ENCODE data around the gene FSTL1. TPM values are rescaled to one million over a fixed set of nuclear protein-coding genes. Genes with fewer than 3 reads are reported as not detected.
A peak's percentile ranks its signal among the peaks of the same experiment; 100 is the strongest.

Gene FSTL1
- total and polyA plus RNA-seq, 7 experiments from 2014 or later = 0.05 to 0.58 (median 0.29) TPM; not detected in 3

DNA sequence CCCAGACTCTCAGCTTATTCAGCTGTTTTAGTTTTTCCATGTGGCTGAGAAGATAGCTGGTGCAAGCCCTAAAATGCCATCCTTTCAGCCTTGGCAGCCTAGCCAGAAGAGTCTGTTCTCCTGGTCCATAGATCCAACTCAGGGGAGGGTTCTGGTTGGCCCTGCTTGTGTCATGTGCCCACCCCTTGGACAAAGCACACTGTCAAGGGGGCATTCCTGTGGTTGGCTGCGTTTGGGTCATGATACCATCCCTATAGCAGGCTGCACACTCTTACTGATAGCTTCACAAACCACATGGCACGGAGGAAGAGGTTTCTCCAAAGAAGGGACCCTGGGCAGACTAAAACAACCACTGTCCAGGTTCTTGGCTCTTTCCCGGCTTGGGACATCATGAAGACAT is 8.4 kb upstream of the FSTL1 start:
- Mint-ChIP-seq H3K36me3 (no peaks in the 10 kb centered on the region), H3K4me1 (peaks cover 0 to 6% (median 0%) of the 10 kb centered on the region in 7 donors), H3K9me3 (peaks cover 0 to 2% (median 0%) of the 10 kb centered on the region in 11 donors), H3K27ac (peak overlapping the region in 1 of 9 donors; percentile 5), H3K27me3 (peaks cover 0 to 22% (median 11%) of the 10 kb centered on the region in 5 donors), H3K4me3 (no peak overlapping the region)
- Histone ChIP-seq H3K36me3 (ENCODE audit: control insufficient read depth in 2 of 3, insufficient read depth in 3 of 3, low read length in 3 of 3) (no peaks in the 10 kb centered on the region), H3K4me1 (ENCODE audit: control insufficient read depth in 2 of 2, insufficient read depth in 2 of 2, low read length in 2 of 2) (no peaks in the 10 kb centered on the region), H3K9me3 (ENCODE audit: control insufficient read depth in 2 of 3, low read length in 3 of 3) (no peaks in the 10 kb centered on the region), H3K4me3 (ENCODE audit: low read length) (no peak overlapping the region), H3K27me3 (ENCODE audit: control insufficient read depth in 2 of 2, insufficient read depth in 2 of 2, low read length in 2 of 2) (no peaks in the 10 kb centered on the region), H3K27ac (ENCODE audit: low read depth, low read length) (no peak overlapping the region)
- no peak for ATAC-seq
- intact Hi-C loops (cut with micrococcal nuclease) = no loop called here
- DNase-seq = no peak
- ChIA-PET POLR2A (no interaction called here), CTCF (no interaction called here)

GRCh38 chr3:120457827-120458226 is 7.0 kb upstream of the FSTL1 start:
- peaks cover 0 to 6% (median 0%) of the 10 kb centered on the region in 7 donors for H3K4me1 Mint-ChIP-seq
- no peaks in the 10 kb centered on the region for H3K27me3 ChIP-seq (ENCODE audit: control insufficient read depth in 2 of 2, insufficient read depth in 2 of 2, low read length in 2 of 2)
- ChIA-PET POLR2A (no interaction called here), CTCF (no interaction called here)
- H3K36me3 Mint-ChIP-seq = peaks cover 0 to 2% (median 0%) of the 10 kb centered on the region in 5 donors
- H3K4me3 ChIP-seq (ENCODE audit: low read length) = no peak overlapping the region
- H3K36me3 ChIP-seq (ENCODE audit: control insufficient read depth in 2 of 3, insufficient read depth in 3 of 3, low read length in 3 of 3) = no peaks in the 10 kb centered on the region
- no peak for ATAC-seq
- H3K27me3 Mint-ChIP-seq = peaks cover 8 to 31% (median 18%) of the 10 kb centered on the region in 5 donors
- no peak overlapping the region for H3K27ac ChIP-seq (ENCODE audit: low read depth, low read length)
- no peak overlapping the region for H3K27ac Mint-ChIP-seq
- DNase-seq = no peak
- H3K4me1 ChIP-seq (ENCODE audit: control insufficient read depth in 2 of 2, insufficient read depth in 2 of 2, low read length in 2 of 2) = no peaks in the 10 kb centered on the region
- H3K9me3 Mint-ChIP-seq = peaks cover 0 to 5% (median 0%) of the 10 kb centered on the region in 11 donors
- intact Hi-C loops (cut with micrococcal nuclease) = no loop called here
- H3K9me3 ChIP-seq (ENCODE audit: control insufficient read depth in 2 of 3, low read length in 3 of 3) = no peaks in the 10 kb centered on the region
- H3K4me3 Mint-ChIP-seq = no peak overlapping the region

DNA sequence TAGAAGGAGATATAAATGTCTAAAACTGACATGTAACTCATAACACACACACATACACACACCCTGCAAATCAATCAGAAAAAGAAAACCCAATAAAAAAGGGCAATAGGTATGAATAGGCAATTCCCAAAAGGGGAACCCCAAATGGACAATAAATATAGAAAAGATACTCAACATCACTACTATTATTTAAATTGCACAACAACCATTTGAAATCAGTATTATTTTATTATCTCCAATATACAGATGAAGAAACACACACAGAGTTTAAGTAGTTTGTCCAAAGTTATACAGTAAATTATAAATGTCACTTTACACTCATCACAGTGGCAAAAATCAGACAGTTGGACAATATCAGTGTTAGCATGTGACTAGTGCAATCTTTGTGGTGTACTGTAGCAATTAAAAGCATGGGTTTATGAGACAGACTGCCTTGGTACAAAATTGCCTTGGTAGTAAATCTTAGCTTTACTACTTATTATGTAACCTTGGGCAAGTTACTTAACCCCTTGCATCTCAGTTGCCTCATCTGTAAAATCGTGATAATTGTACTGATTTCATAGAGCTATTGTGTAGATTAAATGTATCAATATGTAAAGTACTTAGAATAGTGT is 3.4 kb upstream of the FSTL1 start:
- Mint-ChIP-seq H3K36me3 (peaks cover 0 to 5% (median 0%) of the 10 kb centered on the region in 5 donors), H3K4me1 (peaks cover 7 to 18% (median 15%) of the 10 kb centered on the region in 7 donors), H3K4me3 (no peak overlapping the region), H3K27me3 (peaks cover 31 to 50% (median 37%) of the 10 kb centered on the region in 5 donors), H3K9me3 (peaks cover 0 to 10% (median 0%) of the 10 kb centered on the region in 11 donors), H3K27ac (no peak overlapping the region)
- H3K4me3 ChIP-seq (ENCODE audit: low read length) = no peak overlapping the region
- H3K27ac ChIP-seq (ENCODE audit: low read depth, low read length) = no peak overlapping the region
- intact Hi-C loops (cut with micrococcal nuclease) = no loop called here
- ATAC-seq (no peak), DNase-seq (no peak)
- POLR2A ChIA-PET = no interaction called here
- no peaks in the 10 kb centered on the region for H3K9me3 ChIP-seq (ENCODE audit: control insufficient read depth in 2 of 3, low read length in 3 of 3)
- CTCF ChIA-PET = no interaction called here
- no peaks in the 10 kb centered on the region for H3K4me1 ChIP-seq (ENCODE audit: control insufficient read depth in 2 of 2, insufficient read depth in 2 of 2, low read length in 2 of 2)
- H3K27me3 ChIP-seq (ENCODE audit: control insufficient read depth in 2 of 2, insufficient read depth in 2 of 2, low read length in 2 of 2) = peaks cover 4 to 5% of the 10 kb centered on the region in 2 donors
- H3K36me3 ChIP-seq (ENCODE audit: control insufficient read depth in 2 of 3, insufficient read depth in 3 of 3, low read length in 3 of 3) = no peaks in the 10 kb centered on the region

GRCh38 chr3:120452816-120453215 is 2.0 kb upstream of the FSTL1 start:
- H3K4me1 Mint-ChIP-seq = peaks cover 7 to 18% (median 15%) of the 10 kb centered on the region in 7 donors
- Histone ChIP-seq H3K27ac (ENCODE audit: low read depth, low read length) (no peak overlapping the region), H3K4me3 (ENCODE audit: low read length) (no peak overlapping the region), H3K4me1 (ENCODE audit: control insufficient read depth in 2 of 2, insufficient read depth in 2 of 2, low read length in 2 of 2) (no peaks in the 10 kb centered on the region), H3K9me3 (ENCODE audit: control insufficient read depth in 2 of 3, low read length in 3 of 3) (no peaks in the 10 kb centered on the region), H3K36me3 (ENCODE audit: control insufficient read depth in 2 of 3, insufficient read depth in 3 of 3, low read length in 3 of 3) (no peaks in the 10 kb centered on the region), H3K27me3 (ENCODE audit: control insufficient read depth in 2 of 2, insufficient read depth in 2 of 2, low read length in 2 of 2) (peaks cover 4 to 5% of the 10 kb centered on the region in 2 donors)
- intact Hi-C loops (cut with micrococcal nuclease) = no loop called here
- ChIA-PET CTCF (no interaction called here), POLR2A (no interaction called here)
- H3K36me3 Mint-ChIP-seq = peaks cover 0 to 5% (median 0%) of the 10 kb centered on the region in 5 donors
- H3K27ac Mint-ChIP-seq = no peak overlapping the region
- H3K9me3 Mint-ChIP-seq = peaks cover 0 to 10% (median 0%) of the 10 kb centered on the region in 11 donors
- peaks cover 39 to 57% (median 45%) of the 10 kb centered on the region in 5 donors for H3K27me3 Mint-ChIP-seq
- H3K4me3 Mint-ChIP-seq = peak overlapping the region in 6 of 10 donors; percentile 2 to 26 (median 12)
- ATAC-seq (no peak), DNase-seq (no peak)

DNA sequence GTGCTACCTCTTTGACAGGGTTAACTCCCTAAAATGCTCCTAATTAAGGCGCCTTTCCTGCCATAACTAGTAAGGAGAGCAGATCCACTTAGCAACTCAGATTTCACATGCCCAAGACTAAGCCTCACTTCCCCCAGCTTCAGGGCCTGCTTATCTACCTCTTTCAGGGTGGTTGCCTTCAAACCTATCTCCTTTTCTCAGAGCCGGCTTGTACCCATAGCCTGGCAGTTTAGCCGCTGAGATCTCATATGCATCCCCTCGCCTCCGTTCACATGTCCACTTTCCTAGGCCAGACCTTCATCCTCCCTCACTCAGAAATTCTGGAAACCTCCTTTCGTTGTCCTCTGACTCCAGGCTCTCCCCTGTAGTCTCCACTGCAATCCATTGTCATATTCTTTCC is 1.0 kb upstream of the FSTL1 start:
- H3K4me3 Mint-ChIP-seq = peak overlapping the region; percentile 46 to 82 (median 70)
- peaks cover 44 to 63% (median 55%) of the 10 kb centered on the region in 5 donors for H3K27me3 Mint-ChIP-seq
- Histone ChIP-seq H3K4me3 (ENCODE audit: low read length) (no peak overlapping the region), H3K9me3 (ENCODE audit: control insufficient read depth in 2 of 3, low read length in 3 of 3) (no peaks in the 10 kb centered on the region), H3K27me3 (ENCODE audit: control insufficient read depth in 2 of 2, insufficient read depth in 2 of 2, low read length in 2 of 2) (peaks cover 4 to 5% of the 10 kb centered on the region in 2 donors), H3K4me1 (ENCODE audit: control insufficient read depth in 2 of 2, insufficient read depth in 2 of 2, low read length in 2 of 2) (no peaks in the 10 kb centered on the region), H3K27ac (ENCODE audit: low read depth, low read length) (no peak overlapping the region), H3K36me3 (ENCODE audit: control insufficient read depth in 2 of 3, insufficient read depth in 3 of 3, low read length in 3 of 3) (no peaks in the 10 kb centered on the region)
- peaks cover 0 to 10% (median 0%) of the 10 kb centered on the region in 11 donors for H3K9me3 Mint-ChIP-seq
- H3K36me3 Mint-ChIP-seq = peaks cover 0 to 5% (median 0%) of the 10 kb centered on the region in 5 donors
- no peak for DNase-seq
- intact Hi-C loops (cut with micrococcal nuclease) = no loop called here
- no peak for ATAC-seq
- H3K27ac Mint-ChIP-seq = no peak overlapping the region
- ChIA-PET POLR2A (no interaction called here), CTCF (no interaction called here)
- peaks cover 7 to 18% (median 15%) of the 10 kb centered on the region in 7 donors for H3K4me1 Mint-ChIP-seq

DNA sequence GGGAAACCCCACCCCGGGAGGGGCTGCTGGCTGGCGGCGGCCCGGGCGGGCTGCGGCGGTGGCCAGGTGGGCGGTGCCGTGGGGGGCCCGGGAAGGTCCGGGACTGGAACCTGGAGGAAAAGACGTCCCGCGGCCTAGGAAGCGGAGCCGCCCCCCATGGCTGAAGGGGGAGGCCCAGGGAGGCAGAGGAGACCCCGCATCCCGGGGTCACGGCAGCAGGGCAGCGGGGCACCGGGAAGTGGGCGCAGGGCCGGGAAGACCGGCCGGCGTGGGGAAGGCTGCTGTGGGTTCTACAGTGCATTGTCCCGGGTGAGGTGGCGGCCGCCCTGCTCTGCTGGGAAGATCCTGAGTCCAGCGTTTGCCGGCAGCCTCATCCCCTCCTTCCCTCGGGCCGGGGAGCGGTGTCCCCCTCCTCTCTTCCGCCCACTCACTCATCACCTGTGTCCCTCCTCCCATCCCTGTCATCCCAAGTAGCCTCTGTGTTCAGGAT is 525 bp upstream of the FSTL1 start:
- Histone ChIP-seq H3K4me1 (ENCODE audit: control insufficient read depth in 2 of 2, insufficient read depth in 2 of 2, low read length in 2 of 2) (no peaks in the 10 kb centered on the region), H3K4me3 (ENCODE audit: low read length) (no peak overlapping the region), H3K36me3 (ENCODE audit: control insufficient read depth in 2 of 3, insufficient read depth in 3 of 3, low read length in 3 of 3) (no peaks in the 10 kb centered on the region), H3K27ac (ENCODE audit: low read depth, low read length) (no peak overlapping the region), H3K27me3 (ENCODE audit: control insufficient read depth in 2 of 2, insufficient read depth in 2 of 2, low read length in 2 of 2) (peaks cover 4 to 5% of the 10 kb centered on the region in 2 donors), H3K9me3 (ENCODE audit: control insufficient read depth in 2 of 3, low read length in 3 of 3) (no peaks in the 10 kb centered on the region)
- peak overlapping the region; percentile 46 to 82 (median 70) for H3K4me3 Mint-ChIP-seq
- peaks cover 0 to 5% (median 0%) of the 10 kb centered on the region in 5 donors for H3K36me3 Mint-ChIP-seq
- H3K9me3 Mint-ChIP-seq = peaks cover 0 to 10% (median 0%) of the 10 kb centered on the region in 11 donors
- ChIA-PET POLR2A (no interaction called here), CTCF (no interaction called here)
- intact Hi-C loops (cut with micrococcal nuclease) = no loop called here
- no peak for DNase-seq
- peaks cover 7 to 18% (median 15%) of the 10 kb centered on the region in 7 donors for H3K4me1 Mint-ChIP-seq
- H3K27me3 Mint-ChIP-seq = peaks cover 45 to 68% (median 57%) of the 10 kb centered on the region in 5 donors
- ATAC-seq = no peak
- H3K27ac Mint-ChIP-seq = no peak overlapping the region

Data from naive thymus-derived CD4-positive, alpha-beta T cell (primary cell).